Brain microvascular endothelial cell (primary cell): Measurements from ENCODE around the gene FOXL1.

ENCODE experiments used
- DNase-seq: peaks from one replicate; pipeline ENCODE4 v3.0.0-alpha.2; 2020
- H3K27ac ChIP-seq: fragments of 250-450 bp; sonication (Bioruptor Pico); 2 replicates; pipeline ENCODE4 v1.5.1; 2020; ENCODE audit warnings: mild to moderate bottlenecking, moderate library complexity
- H3K27me3 ChIP-seq: fragments of 250-450 bp; sonication (Bioruptor Pico); replicated peaks from 2 replicates; pipeline ENCODE4 v1.5.1; 2020; ENCODE audit warnings: mild to moderate bottlenecking
- H3K36me3 ChIP-seq: fragments of 250-450 bp; sonication (Bioruptor Pico); replicated peaks from 2 replicates; pipeline ENCODE4 v1.5.1; 2020; ENCODE audit warnings: mild to moderate bottlenecking
- H3K4me3 ChIP-seq: 2 replicates; pipeline ENCODE4 v1.5.1; 2011; ENCODE audit warnings: low read depth, mild to moderate bottlenecking, control low read depth, low read length, moderate library complexity
- in situ Hi-C: cut with HindIII; loops from 2 replicates; pipeline ENCODE4 v1.10.0; 2017; ENCODE audit warnings: low sequenced_read_pairs, low pct_ligation_motif_present
- TF ChIP-seq, protein P1 (sequence below): IDR thresholded peaks from 2 replicates; pipeline ENCODE4 v1.5.1; 2011; ENCODE audit warnings: low read depth, mild to moderate bottlenecking, moderate library complexity, low read length, control low read depth, inconsistent platforms; ENCODE audit errors: missing control alignments

The FOXL1 gene

DNA sequence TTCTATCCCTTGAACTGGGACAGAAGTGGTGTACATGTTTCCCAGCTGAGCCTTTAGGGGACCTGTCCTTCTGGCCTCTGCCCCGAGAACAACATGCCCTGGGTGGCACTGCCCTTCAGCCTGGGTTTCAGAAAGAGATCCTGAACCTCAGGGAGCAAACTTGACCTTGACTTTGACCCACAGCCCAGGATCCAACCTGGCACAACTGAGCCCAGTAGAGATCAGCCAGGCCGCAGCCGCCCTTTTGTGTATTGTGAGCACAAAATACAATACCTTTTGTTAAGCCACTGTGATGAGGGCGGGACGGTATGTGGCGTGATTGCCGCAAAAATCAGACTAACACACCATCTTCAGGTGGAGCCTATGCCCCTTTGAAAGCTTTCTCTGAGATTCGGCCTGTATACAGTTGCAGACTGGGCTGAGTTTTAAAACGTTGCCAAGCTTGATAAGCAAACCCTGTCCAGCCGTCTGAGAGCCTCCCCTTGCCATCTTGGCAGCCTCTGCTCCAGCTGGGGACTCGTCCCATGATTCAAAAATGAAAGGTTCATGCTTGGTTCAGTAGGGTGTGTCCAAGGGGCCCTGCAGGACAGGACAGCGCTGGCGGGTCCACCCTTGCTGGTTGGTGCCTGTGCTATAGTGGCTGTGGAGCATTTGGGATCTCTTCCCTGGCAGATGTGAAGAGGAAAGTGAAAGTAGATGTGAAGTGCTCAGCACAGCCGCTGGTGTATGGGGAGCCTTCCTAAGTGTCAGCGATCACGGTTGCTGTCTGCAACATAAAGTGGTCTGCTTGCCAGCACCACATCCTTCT, 40.3 kb downstream of the FOXL1 start:
- in situ Hi-C loops: no loop called here
- Histone ChIP-seq H3K27ac (no peak overlapping the region), H3K36me3 (no peaks in the 10 kb centered on the region), H3K4me3 (no peak overlapping the region), H3K27me3 (no peaks in the 10 kb centered on the region)
- TF ChIP-seq, protein P1, sequence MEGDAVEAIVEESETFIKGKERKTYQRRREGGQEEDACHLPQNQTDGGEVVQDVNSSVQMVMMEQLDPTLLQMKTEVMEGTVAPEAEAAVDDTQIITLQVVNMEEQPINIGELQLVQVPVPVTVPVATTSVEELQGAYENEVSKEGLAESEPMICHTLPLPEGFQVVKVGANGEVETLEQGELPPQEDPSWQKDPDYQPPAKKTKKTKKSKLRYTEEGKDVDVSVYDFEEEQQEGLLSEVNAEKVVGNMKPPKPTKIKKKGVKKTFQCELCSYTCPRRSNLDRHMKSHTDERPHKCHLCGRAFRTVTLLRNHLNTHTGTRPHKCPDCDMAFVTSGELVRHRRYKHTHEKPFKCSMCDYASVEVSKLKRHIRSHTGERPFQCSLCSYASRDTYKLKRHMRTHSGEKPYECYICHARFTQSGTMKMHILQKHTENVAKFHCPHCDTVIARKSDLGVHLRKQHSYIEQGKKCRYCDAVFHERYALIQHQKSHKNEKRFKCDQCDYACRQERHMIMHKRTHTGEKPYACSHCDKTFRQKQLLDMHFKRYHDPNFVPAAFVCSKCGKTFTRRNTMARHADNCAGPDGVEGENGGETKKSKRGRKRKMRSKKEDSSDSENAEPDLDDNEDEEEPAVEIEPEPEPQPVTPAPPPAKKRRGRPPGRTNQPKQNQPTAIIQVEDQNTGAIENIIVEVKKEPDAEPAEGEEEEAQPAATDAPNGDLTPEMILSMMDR: no peak
- DNase-seq: no peak

DNA sequence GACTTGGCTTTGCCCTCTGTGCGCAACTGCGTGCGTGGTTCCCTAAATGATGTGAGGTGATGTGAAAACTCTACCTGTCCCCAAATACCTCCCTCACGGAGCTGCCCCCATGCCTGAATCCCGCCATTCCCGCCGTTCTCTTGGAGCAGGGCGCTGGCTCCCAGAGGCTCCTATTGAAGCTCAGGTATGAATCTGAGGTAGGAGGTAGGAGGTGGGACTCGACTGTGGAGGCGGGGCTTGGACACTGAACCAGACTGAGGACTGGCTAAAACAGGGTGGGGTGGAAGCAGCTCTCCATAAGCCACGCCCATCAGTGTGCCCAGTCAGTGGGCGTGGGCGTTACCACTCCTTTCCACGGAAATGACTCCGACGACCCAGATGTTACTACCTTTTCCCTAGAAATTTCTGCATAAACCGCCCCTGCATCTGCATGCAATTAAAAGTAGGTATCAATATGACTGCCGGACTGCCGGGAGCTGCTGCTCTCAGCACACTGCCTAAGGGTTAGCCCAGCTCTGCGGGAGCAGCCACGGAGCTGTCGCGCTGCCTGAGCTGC, 41.0 kb downstream of the FOXL1 start:
- H3K27me3 ChIP-seq: no peaks in the 10 kb centered on the region
- TF ChIP-seq, protein P1: no peak
- H3K36me3 ChIP-seq: no peaks in the 10 kb centered on the region
- in situ Hi-C loops: no loop called here
- no peak for DNase-seq
- no peak overlapping the region for H3K27ac ChIP-seq
- no peak overlapping the region for H3K4me3 ChIP-seq

DNA sequence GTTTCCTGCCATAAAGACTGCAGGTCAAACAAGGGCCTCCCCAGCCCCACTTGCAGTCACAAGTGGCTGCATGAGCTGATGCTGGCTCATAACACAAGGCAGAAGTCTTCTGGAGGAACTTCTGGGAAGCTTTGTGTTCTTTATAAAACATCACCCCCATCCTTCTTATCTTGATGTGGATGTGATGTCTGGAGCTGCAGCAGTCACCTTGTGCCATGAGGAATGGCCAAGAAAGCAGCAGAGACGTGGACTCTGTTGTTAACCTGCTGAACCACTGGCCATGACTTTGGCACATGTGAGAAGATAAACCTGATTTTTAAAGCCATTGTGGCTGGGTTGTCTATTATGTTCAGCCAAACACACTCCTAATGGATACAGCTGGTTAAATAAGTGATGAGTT, 41.8 kb downstream of the FOXL1 start:
- H3K27ac ChIP-seq: no peak overlapping the region
- H3K36me3 ChIP-seq: no peaks in the 10 kb centered on the region
- in situ Hi-C loops: no loop called here
- no peak overlapping the region for H3K4me3 ChIP-seq
- no peaks in the 10 kb centered on the region for H3K27me3 ChIP-seq
- no peak for DNase-seq
- TF ChIP-seq, protein P1: no peak

DNA sequence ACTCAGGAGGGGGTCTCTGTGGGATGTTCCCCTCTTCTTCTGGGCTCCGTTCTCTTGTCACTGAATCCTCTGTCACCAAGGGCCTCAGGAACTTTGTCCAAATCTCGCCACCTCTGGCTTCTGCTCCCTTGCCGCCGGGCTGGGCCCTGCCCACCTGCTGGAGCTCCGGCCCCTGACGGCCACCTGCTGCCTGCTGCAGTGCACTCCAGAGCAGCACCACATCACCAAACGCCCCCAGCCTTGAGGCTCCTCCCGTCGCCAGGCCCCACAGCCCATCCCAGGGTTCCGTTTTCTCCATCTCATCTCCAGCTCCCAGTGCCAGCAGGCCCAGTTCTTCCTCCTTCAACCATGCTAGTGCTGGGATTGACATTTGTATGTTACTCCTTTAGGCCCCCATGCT, 43.6 kb downstream of the FOXL1 start:
- H3K36me3 ChIP-seq: no peaks in the 10 kb centered on the region
- H3K27ac ChIP-seq: no peak overlapping the region
- TF ChIP-seq, protein P1: no peak
- no peak for DNase-seq
- no peak overlapping the region for H3K4me3 ChIP-seq
- in situ Hi-C loops: no loop called here
- no peaks in the 10 kb centered on the region for H3K27me3 ChIP-seq

DNA sequence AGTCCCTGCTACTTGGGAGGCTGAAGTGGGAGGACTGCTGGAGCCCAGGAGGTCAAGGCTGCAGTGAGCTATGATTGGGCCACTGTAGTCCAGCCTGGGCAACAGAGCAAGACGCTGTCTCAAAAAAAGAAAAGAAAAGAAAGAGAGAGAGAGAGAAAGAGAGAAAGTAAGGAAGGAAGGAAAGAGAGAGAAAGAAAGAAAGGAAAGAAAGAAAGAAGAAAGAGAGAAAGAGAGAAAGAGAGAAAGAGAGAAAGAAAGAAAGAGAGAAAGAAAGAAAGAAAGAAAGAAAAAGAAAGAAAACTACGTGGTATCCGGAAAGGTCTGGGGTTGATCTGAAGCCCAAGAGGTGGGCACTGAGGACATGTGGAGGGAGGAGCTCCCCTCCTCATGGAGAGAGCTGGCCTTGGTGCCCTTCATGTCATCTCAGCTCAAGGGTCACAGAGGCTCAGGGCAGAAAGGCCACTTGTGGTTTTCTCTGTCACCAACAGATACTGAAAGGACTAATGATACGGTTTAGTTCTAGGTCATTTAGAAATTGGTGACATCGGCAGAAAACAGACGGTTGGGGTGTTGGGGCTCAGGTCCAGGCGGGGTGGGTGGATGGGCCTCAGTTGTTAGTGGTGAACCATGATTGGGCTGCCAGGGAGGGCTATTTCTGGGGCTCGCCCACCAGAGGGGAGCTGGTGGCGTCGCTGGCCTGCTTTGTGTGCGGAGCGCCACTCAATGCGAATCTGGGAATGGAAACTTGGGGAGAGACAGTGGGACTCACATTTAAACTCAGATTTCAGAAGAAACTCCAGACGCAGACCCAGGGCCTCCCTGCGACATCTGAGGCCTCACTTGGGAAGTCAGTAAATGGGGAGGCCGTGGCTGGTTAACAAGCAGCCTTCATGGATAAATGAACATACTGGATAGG, 44.6 kb downstream of the FOXL1 start:
- Histone ChIP-seq H3K27me3 (no peaks in the 10 kb centered on the region), H3K36me3 (no peaks in the 10 kb centered on the region), H3K27ac (no peak overlapping the region), H3K4me3 (no peak overlapping the region)
- DNase-seq: no peak
- in situ Hi-C loops: no loop called here
- TF ChIP-seq, protein P1: no peak
